ENCODE measurements around the gene CDRT15.
"Not testable (repeated sequence)": the region's sequence is repeated elsewhere in the genome, so short reads cannot be mapped to it uniquely, and the experiment has no call there.

The CDRT15 gene

GRCh38 chr17:14236762-14237161 is at the start of gene CDRT15:
CDRT15 (minus strand) TSS chr17:14236862; CDS start chr17:14236833, 29 bp downstream.
- DNase-seq = not testable (repeated sequence)

- DNase-seq = no peak
Observed at GRCh38 chr17:14282726-14283125, 46.1 kb upstream of the CDRT15 start.

DNA sequence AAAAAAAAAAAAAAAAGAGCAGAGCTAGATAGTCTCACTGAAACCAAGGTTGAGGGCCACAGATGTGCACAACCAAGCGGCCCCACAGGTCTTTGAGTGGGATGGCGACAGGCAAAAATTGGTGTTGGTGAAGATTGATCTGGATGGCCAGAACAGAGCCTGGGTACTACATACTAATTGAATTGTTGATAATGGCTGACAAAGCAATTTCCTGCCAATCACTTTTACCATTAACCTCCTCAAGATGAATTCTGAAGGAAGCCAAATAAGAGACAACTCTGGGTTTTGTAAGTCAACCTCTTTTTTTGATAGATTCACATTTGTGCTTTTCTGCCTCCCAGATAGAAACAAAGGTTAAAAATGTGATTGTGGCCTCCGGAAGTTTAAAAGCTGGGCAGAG is 44.9 kb upstream of the CDRT15 start:
- DNase-seq = no peak

- no peak for DNase-seq
Observed at GRCh38 chr17:14276535-14277250, 40.0 kb upstream of the CDRT15 start.

GRCh38 chr17:14270508-14270907 is 33.8 kb upstream of the CDRT15 start:
- DNase-seq = no peak

GRCh38 chr17:14269473-14269872 is 32.8 kb upstream of the CDRT15 start:
- DNase-seq = no peak

GRCh38 chr17:14268264-14268663 is 31.6 kb upstream of the CDRT15 start:
- DNase-seq = no peak

DNA sequence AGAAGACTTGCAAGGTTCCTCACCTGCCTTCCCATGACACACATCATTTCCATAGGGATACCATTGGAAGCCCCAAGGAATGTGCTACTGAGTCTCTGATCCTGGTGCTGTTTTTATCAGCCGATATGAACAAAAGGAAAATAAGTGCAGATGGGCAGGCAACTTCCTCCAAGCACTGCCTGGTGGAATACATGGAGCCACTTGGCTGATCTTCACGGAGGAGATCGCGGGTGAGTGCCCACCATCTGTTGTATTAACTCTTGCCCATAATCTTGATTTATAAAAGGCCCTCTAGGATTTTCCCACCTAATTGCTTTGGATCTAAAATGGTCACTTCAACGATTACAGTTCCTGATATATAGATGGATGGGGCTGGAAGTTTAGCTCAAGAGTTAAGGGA is 24.7 kb upstream of the CDRT15 start:
- no peak for DNase-seq

GRCh38 chr17:14245629-14246028 is 9.0 kb upstream of the CDRT15 start:
- no peak for DNase-seq

DNA sequence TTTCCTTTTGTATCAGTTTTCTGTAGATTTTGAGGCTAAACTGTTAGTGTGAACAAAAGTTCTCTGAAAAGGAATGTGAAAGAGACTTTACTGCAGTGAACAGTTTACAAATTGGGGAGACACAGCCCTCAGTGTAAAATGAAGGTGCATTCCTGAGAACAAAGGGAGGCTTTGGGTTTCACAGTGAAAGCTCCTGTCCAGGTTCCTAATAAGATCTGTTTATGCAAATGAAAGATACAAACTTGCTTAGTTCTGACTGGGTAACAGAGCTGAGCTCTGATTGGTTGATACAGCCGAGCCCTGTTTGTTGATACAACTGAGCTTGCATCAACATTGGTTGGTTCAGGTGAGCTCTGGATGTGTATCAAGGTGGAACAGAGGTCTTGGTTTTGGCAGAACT is 8.3 kb upstream of the CDRT15 start:
- DNase-seq = no peak

GRCh38 chr17:14239271-14239670 is 2.6 kb upstream of the CDRT15 start:
- DNase-seq = not testable (repeated sequence)

DNA sequence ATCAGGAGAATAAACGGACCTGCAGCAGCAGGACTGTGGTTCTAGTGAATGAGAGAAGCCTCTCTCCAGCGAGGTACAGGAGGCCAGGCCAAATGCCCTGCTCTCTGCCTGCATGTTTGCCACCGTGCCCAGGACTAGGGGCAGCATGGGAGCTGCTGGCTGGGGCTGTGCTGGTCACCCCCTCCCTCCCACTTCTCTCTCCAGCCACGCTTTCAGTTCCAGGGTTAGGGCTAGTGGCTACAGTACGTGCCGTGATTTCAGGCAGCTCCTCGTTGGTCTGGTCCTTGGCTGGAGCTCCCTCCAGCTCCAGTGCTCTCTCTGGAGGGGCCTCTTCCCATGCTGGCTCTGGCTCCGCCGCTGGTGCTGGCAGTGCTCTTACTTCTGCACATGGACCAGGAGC is 630 bp downstream of the CDRT15 start:
- not testable (repeated sequence) for DNase-seq

DNA sequence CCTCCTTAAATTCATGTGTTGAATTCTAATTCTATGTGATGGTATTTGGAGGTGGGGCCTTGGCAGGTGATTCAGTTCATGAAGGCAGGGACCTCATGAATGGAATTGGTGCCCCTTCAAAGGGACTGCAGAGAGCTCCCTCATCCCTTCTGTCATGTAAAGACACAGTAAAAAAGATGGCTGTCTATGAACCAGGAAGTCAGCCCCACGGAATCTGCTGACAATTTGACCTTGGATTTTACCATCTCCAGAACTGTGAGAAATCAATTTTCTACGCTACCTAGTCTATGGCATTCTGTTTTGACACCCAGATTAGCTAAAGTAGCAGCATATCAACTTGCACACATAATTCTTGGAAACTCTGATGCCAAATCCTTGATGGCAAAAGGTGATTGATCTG is 1.6 kb downstream of the CDRT15 start:
- DNase-seq = not testable (repeated sequence)

- not testable (repeated sequence) for DNase-seq
Observed at GRCh38 chr17:14231187-14231586, 5.5 kb downstream of the CDRT15 start.

GRCh38 chr17:14228903-14229302 is 7.8 kb downstream of the CDRT15 start:
- DNase-seq = no peak

DNA sequence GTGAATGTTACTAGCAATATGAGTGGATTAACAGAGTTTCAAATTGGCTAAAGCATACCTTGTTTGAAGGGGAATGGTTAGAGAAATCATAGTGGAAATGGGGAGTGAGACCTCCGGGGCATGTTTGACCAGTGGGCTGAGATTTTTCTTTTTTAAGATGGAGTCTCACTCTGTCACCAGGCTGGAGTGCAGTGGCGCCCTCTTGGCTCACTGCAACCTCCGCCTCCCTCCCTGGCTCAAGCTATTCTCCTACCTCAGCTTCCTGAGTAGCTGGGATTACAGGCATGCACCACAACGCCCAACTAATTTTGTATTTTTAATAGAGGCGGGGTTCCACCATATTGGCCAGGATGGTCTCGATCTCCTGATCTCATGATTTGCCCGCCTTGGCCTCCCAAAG is 9.6 kb downstream of the CDRT15 start:
- no peak for DNase-seq

GRCh38 chr17:14225254-14225980 is 11.2 kb downstream of the CDRT15 start:
- no peak for DNase-seq

GRCh38 chr17:14222611-14223010 is 14.1 kb downstream of the CDRT15 start:
- no peak for DNase-seq

- no peak for DNase-seq
Observed at GRCh38 chr17:14214271-14214670, 22.4 kb downstream of the CDRT15 start.

DNA sequence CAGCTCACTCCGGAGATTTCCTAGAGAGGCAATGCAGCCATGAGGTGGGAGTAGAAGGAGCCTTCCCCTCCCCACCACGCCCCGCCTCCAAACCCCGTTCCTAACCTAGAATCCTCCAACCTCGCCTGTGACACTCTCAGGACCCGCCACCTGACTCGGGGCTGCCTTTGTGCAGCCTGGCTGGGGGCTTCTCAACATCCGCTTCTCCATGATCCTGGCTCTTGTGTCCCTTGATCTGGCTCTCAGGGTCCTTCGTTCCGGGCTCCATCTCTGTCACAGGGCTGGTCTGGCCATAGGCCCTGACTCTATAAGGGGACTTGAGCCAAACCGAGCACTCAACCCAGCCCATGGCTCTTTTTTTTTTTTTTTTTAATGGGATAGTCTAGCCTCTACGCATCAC is 24.3 kb downstream of the CDRT15 start:
- DNase-seq = no peak

GRCh38 chr17:14211801-14212200 is 24.9 kb downstream of the CDRT15 start:
- no peak for DNase-seq

GRCh38 chr17:14211246-14211645 is 25.4 kb downstream of the CDRT15 start:
- DNase-seq = no peak

DNA sequence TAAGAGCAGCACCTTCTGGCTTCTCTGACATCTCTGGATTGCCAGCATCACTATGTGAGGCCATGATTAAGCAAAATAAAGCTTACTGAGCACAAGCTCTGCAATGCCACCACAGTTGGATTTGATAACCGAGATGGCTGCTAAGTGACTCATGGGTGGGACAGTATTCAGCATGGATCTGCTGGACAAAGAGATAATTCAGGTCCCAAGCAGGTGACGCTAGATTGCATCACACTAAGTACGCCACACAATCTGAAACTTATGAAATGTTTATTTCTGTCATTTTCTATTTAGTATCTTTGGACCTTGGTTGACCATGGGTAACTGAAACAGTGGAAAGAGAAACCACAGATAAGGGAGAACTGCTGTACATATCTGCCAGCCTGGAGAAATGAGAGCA is 27.4 kb downstream of the CDRT15 start:
- no peak for DNase-seq

GRCh38 chr17:14207791-14208190 is 28.9 kb downstream of the CDRT15 start:
- DNase-seq = no peak

- no peak for DNase-seq
Observed at GRCh38 chr17:14206891-14207290, 29.8 kb downstream of the CDRT15 start.

All from SHP77 (cell line).